Choroid plexus epithelial cell (primary cell): ENCODE results near the gene PSMA7.

ENCODE experiments used
- DNase-seq: peaks from one replicate; pipeline ENCODE4 v3.0.0-alpha.2; 2010; ENCODE audit warnings: low read depth
- H3K4me3 ChIP-seq: 2 replicates; pipeline ENCODE4 v1.5.1; 2011; ENCODE audit warnings: low read depth, mild to moderate bottlenecking, control low read depth, low read length, moderate library complexity
- CTCF ChIP-seq: conservative IDR thresholded peaks from 2 replicates; pipeline ENCODE4 v1.5.1; 2011; ENCODE audit warnings: low read depth, mild to moderate bottlenecking, control low read depth, inconsistent platforms, low read length, moderate library complexity

PSMA7 gene

DNA sequence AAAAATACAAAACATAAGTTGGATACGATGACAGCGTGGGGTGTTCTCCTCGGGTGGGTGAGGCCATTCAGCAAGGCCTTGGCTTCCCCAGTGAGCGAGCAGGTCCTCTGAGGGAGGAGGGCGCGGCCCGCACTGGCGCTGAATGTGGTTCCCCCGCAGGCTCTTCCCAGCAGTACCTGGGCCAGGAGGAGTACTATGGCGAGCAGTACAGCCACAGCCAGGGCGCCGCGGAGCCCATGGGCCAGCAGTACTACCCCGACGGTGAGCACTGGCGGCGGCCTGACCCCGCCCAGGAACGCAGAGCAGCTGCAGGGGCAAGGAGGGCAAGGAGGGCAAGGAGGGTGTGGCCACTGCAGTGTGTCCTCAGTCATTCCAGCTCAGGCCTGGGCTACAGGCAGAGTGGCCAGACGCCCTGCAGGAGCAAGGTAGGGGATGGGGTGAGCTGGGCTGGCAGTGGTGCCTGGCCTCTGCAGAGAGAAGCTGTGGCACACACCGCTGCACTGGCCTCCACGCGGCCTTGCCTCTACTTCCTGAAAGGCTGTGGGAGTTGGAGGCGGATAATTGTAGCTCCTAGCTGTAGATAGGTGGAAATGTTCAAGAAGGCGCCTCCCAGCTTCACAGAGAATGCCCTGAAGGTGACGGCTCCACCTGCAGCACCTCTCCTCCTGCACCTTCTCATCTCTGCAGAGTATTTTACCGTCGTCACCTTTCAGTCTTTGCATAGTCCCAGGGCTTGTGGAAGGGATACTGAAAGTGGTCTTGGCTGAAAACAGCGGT is 21.0 kb upstream of the PSMA7 start:
- no peak for DNase-seq
- no peak overlapping the region for H3K4me3 ChIP-seq
- TF ChIP-seq CTCF = no peak

- TF ChIP-seq CTCF = no peak
- no peak overlapping the region for H3K4me3 ChIP-seq
Measured at GRCh38 chr20:62163485-62163865, 20.3 kb upstream of the PSMA7 start.

DNA sequence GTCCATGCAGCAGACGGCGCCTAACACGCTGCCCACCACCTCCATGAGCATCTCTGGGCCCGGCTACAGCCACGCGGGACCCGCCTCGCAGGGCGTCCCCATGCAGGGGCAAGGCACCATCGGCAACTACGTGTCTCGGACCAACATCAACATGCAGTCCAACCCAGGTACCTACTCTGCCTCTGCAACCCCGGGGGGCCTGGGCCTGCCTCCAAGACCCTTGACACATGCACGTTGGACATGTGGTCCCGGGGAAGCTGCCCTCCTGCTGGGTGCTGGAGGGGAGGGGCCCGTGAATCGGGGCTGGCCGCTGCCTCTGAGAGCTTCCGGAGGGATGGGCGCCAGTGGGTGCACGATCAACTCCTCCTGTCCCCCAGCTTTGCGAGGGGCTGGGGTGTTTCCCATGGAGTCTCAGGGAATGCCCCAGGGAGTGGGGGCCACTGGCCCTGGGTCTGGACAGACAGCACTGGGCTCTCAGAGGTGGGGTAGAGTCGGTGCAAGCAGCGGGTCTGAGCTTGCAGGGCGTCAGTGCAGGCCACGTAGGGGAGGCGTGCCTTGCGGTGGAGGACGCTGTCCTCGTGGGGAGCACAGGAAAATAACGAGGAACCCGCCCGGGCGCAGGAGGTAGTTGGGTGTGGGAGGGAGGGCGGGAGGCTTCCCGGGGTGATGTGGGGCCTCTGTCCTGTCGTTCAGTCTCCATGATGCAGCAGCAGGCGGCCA is 19.7 kb upstream of the PSMA7 start:
- no peak for DNase-seq
- no peak overlapping the region for H3K4me3 ChIP-seq
- TF ChIP-seq CTCF = no peak

More at GRCh38 chr20:62163485-62163865, 20.3 kb upstream of the PSMA7 start:
- DNase-seq = no peak

- TF ChIP-seq CTCF = no peak
- H3K4me3 ChIP-seq = no peak overlapping the region
- peak; percentile 68 for DNase-seq
Measured at GRCh38 chr20:62161347-62161746, 18.2 kb upstream of the PSMA7 start.

DNA sequence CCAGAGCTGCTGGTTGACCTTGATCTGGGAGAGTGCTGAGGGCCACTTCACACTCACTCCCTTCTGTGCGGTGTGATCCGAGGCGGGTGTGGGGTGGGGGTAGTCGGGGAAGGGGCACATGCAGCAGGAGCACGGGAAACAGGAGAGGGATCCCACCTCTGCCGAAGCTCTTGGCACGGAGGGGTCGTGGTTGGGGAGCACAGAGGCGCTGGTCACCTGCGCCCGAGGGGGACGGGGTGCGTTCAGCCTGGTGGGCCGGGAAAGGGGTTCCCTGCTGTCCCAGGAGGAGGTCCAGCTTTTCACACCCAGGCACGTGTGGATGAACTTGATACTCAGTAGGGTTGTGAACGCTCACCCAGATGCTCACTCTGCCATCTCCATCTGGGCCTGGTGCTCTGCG is 17.7 kb upstream of the PSMA7 start:
- H3K4me3 ChIP-seq = no peak overlapping the region
- TF ChIP-seq CTCF = no peak
- DNase-seq = no peak

GRCh38 chr20:62160253-62160652 is 17.1 kb upstream of the PSMA7 start:
- no peak for TF ChIP-seq CTCF
- no peak overlapping the region for H3K4me3 ChIP-seq
- no peak for DNase-seq

DNA sequence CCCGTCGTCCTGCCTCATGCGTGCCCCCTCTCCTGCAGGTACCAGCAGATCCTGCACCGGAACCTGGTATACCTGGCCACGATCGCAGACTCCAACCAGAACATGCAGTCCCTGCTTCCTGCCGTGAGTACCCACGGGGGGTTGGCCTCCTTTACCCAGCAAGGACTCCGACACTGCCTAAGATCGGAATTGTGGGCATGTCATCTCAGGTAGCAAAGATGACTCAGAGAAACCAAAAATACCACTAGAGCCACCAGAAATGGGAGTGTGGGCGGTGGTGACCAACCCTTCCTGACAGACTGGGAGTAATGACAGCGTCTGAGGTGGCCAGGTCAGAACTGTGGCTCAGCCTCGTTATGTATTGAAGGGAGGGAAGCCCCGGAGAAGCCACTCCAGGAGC is 16.6 kb upstream of the PSMA7 start:
- DNase-seq = no peak
- no peak overlapping the region for H3K4me3 ChIP-seq
- no peak for TF ChIP-seq CTCF
